D721Med (cell line): ENCODE measurements around the gene TTC27.

Source experiments
- DNase-seq: peaks from one replicate; pipeline ENCODE4 v3.0.0; 2011; ENCODE audit warnings: low spot score; ENCODE audit not compliant: insufficient read length
- FAIRE-seq: peaks from 2 replicates; lab custom pipeline; 2011; peaks lifted over from hg19 to GRCh38; lab: Jason Lieb, UNC
- TF ChIP-seq, protein P1 (sequence below): IDR thresholded peaks from 2 replicates; pipeline ENCODE4 v1.5.1; 2012; ENCODE audit warnings: mild to moderate bottlenecking, control low read depth; ENCODE audit not compliant: insufficient read depth; ENCODE audit errors: missing control alignments

Gene TTC27

DNA sequence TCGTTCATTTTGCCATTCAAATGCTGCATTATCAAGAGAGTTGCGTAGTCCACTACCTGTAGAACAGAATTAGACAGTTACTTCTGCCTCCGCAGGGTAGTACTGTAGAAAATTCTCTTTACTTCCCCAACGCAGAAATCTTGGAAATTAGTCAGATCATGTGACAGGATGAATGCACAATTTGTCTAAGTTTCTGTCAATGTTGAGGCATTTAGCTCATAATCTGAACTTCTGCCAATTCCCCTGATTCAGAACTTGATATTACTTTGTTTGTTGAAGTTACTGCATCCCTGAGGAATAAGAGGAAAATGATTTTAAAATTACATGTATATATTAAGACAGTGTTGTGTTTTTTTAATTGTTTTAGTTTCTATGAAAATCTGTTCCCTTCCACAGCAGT is 83.4 kb downstream of the TTC27 start:
- FAIRE-seq (no peak), DNase-seq (no peak)
- TF ChIP-seq, protein P1, sequence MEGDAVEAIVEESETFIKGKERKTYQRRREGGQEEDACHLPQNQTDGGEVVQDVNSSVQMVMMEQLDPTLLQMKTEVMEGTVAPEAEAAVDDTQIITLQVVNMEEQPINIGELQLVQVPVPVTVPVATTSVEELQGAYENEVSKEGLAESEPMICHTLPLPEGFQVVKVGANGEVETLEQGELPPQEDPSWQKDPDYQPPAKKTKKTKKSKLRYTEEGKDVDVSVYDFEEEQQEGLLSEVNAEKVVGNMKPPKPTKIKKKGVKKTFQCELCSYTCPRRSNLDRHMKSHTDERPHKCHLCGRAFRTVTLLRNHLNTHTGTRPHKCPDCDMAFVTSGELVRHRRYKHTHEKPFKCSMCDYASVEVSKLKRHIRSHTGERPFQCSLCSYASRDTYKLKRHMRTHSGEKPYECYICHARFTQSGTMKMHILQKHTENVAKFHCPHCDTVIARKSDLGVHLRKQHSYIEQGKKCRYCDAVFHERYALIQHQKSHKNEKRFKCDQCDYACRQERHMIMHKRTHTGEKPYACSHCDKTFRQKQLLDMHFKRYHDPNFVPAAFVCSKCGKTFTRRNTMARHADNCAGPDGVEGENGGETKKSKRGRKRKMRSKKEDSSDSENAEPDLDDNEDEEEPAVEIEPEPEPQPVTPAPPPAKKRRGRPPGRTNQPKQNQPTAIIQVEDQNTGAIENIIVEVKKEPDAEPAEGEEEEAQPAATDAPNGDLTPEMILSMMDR = no peak

DNA sequence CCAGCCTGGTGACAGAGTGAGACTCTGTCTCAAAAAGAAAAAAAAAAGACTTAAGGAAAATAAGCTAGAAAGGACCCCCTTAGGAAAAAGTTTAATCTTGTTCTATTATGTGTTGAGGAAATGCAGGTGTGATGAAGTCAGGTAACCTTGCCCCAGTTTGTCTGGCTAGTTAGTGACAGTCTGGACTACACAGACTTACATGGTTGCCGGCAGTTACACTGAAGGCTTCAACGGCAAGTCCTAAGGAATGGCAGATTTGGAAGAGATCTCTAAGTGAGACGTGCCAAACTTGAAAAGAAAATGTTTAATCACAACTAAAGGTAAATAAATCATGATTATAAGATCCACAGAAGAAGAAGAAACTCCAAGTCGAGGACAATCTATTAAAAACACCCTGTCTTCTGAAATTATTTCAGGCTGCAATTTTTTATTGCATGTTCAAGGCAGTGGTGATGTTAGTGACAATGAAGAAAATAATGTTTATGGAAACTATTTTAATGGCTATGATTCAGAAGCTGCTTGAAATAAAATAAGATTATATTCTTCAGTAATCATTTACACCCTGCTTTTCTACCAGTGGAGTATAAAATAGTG is 84.2 kb downstream of the TTC27 start:
- TF ChIP-seq, protein P1 = no peak
- DNase-seq (no peak), FAIRE-seq (no peak)

DNA sequence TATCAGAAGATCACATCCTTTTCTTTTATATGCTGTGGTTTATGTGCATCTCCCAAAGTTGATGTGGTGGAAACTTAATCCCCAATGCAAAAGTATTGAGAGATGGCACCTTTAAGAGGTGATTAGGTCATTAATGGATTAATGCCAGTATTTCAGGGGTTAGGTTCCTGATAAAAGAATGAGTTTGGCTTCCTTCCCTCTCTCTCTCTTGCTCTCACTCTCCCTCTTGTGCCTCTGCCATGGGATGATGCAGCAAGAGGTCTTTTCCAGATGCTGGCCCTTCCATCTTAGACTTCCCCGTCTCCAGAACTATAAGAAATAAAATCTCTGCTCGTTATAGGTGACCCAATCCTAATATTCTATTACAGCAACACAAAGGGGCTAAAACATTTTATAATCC is 85.0 kb downstream of the TTC27 start:
- FAIRE-seq (no peak), DNase-seq (no peak)
- TF ChIP-seq, protein P1 = no peak

DNA sequence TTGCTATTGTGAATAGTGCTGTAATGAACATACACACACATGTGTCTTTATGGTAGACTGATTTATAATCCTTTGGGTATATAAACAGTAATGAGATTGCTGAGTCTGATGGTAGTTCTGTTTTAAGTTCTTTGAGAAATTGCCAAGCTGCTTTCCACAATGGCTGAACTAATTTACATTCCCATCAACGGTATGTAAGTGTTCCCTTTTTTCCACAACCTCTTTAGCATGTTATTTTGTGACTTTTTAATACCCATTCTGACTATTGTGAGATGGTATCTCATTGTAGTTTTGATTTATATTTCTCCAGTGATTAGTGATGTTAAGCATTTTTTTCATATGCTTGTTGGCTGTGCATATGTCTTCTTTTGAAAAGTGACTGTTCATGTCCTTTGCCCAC is 86.7 kb downstream of the TTC27 start:
- TF ChIP-seq, protein P1 = no peak
- DNase-seq (no peak), FAIRE-seq (no peak)

DNA sequence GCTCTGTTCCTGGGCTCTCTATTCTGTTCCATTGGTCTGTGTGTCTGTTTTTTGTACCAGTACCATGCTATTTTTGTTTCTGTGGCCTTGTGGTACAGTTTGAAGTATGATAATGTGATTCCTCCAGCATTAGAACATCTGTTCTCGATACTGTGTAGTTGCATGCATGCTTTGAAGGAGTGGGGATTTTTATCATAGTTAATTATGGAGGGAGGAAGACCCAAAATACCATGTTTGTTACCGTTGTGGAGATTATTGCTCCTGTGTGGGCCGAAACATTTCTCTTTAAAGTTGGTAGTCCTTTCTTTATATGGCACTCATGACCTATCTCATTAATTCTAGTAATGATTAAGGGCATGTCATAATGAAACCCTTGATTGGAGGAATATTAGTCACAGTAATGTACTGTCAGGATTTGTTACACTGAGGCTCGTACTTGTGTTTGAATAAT is 87.6 kb downstream of the TTC27 start:
- DNase-seq = no peak
- TF ChIP-seq, protein P1 = no peak
- FAIRE-seq = no peak

DNA sequence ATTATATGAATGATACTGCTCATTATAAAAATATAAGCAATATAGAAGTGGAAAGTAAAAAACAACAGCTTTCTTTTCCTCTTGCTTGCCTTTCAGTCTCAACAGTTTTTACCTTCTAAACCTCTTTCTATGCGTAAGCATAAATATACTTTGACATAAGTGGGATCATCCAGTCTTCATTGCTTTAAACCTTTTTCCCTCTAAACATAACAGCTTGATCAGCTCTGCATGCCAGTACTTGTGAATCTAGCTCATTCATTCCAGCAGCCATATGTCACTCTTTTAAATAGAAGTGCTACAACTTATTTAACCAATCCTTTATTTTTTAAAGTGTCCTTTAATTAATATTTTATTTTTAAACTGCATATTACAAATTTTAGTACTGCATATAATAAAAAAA is 88.1 kb downstream of the TTC27 start:
- FAIRE-seq = no peak
- DNase-seq = no peak
- TF ChIP-seq, protein P1 = no peak

DNA sequence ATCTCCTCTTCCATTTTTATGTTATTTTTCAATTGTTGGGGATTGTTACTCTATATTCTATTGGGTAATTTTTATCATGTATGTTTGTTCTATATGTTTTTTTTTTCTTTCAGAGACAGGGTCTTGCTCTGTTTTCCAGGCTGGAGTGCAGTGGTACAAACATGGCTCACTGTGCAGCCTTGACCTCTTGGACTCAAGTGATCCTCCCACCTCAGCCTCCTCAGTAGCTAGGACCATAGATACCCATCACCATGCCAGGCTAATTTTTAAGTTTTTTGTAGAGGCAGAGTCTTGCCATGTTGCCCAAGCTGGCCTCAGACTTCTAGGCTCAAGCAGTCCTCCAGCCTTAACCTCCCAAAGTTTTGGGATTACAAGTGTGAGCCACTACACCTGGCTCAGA is 88.7 kb downstream of the TTC27 start:
- TF ChIP-seq, protein P1 = no peak
- DNase-seq (no peak), FAIRE-seq (no peak)
